HCT116 (cell line): ENCODE results near the gene USF1. TPM values are rescaled to one million over a fixed set of nuclear protein-coding genes. Genes with fewer than 3 reads are reported as not detected.
A peak's percentile ranks its signal among the peaks of the same experiment; 100 is the strongest.

Source experiments
- ATAC-seq: fragments of 200-7000 bp; cut with Tn5 transposase; 2 replicates; pipeline ENCODE4 v1.9.1; 2020; ENCODE audit warnings: mild to moderate bottlenecking, moderate library complexity
- BruUV-seq: library from RNA; stranded (reverse); fragments of 400-500 nt; replicated peaks from 2 replicates; lab custom pipeline; 2021; lab: Mats Ljungman, UMichigan
- CTCF ChIA-PET: fragments of 300-600 bp; sonication (Branson Sonifier 250); formaldehyde crosslinking; loops from one replicate; lab custom pipeline; 2021; ENCODE audit warnings: antibody characterized with exemption; lab: Charles Lee
- POLR2A ChIA-PET: fragments of 300-600, 350-600 bp; sonication (Branson Sonifier 250); formaldehyde crosslinking; loops from one replicate; lab custom pipeline; 2021; ENCODE audit warnings: antibody characterized with exemption; lab: Charles Lee
- RAD21 ChIA-PET, 2 experiments: fragments of 300-600 bp; sonication (Branson Sonifier 250); formaldehyde crosslinking; loops; one replicate each; lab custom pipeline; 2023; ENCODE audit warnings: low total read pairs in 2 of 2; ENCODE audit not compliant: uncharacterized antibody in 2 of 2, unreplicated experiment in 2 of 2, low non-redundant PET in 1 of 2; lab: Charles Lee
- DNase-seq: peaks from one replicate; pipeline ENCODE4 v3.0.0-alpha.2; 2010; ENCODE audit warnings: low read depth, low spot score
- H2AFZ ChIP-seq: fragments of 200-600 bp; shearing (Covaris generic), sonication (generic); 2 replicates; pipeline ENCODE4 v1.6.1; 2017; ENCODE audit warnings: low read depth, mixed run types, mixed read lengths, antibody characterized with exemption, low read length; ENCODE audit not compliant: poor library complexity, severe bottlenecking
- H3K27ac ChIP-seq: 2 replicates; pipeline ENCODE4 v1.5.1; 2012; ENCODE audit warnings: low read depth, low read length
- H3K27me3 ChIP-seq: fragments of 200-600 bp; sonication (generic); 2 replicates; pipeline ENCODE4 v1.6.1; 2016; ENCODE audit warnings: mixed run types, low read length, mixed read lengths; ENCODE audit not compliant: insufficient read depth
- H3K36me3 ChIP-seq, 2 experiments: fragments of 200-500 bp in 1 of 2; fragments of 200-600 bp in 1 of 2; sonication (Bioruptor generic) in 1 of 2; sonication (generic) in 1 of 2; 2 replicates each; pipeline versions ENCODE4 v1.5.1 to v1.6.1; 2014 to 2016; ENCODE audit warnings: low read length in 2 of 2, inconsistent platforms in 1 of 2, mixed read lengths in 1 of 2, mixed run types in 1 of 2; ENCODE audit not compliant: insufficient read depth in 2 of 2, control insufficient read depth in 1 of 2
- H3K4me1 ChIP-seq, 2 experiments: fragments of 200-600 bp in 1 of 2; sonication (generic) in 1 of 2; 2 replicates each; pipeline versions ENCODE4 v1.5.1 to v1.6.1; 2012 to 2017; ENCODE audit warnings: low read length in 2 of 2, inconsistent platforms in 1 of 2, mild to moderate bottlenecking in 1 of 2, mixed read lengths in 1 of 2, mixed run types in 1 of 2, moderate library complexity in 1 of 2; ENCODE audit not compliant: insufficient read depth in 2 of 2, control insufficient read depth in 1 of 2
- H3K4me2 ChIP-seq: fragments of 200-600 bp; sonication (generic); 2 replicates; pipeline ENCODE4 v1.6.1; 2017; ENCODE audit warnings: mixed run types, low read length, mixed read lengths
- H3K4me3 ChIP-seq, 2 experiments: fragments of 200-600 bp in 1 of 2; sonication (generic) in 1 of 2; replicated peaks in 1 of 2; 2 replicates each; pipeline ENCODE4 v1.5.1; 2011 to 2016; ENCODE audit warnings: low read length in 2 of 2, control low read depth in 1 of 2, low read depth in 1 of 2, mild to moderate bottlenecking in 1 of 2, mixed read lengths in 1 of 2, mixed run types in 1 of 2
- H3K79me2 ChIP-seq: fragments of 200-600 bp; sonication (generic); 2 replicates; pipeline ENCODE4 v1.6.1; 2017; ENCODE audit warnings: mild to moderate bottlenecking, mixed run types, low read length, moderate library complexity, mixed read lengths; ENCODE audit not compliant: insufficient read depth
- H3K9ac ChIP-seq: fragments of 200-600 bp; sonication (generic); 2 replicates; pipeline ENCODE4 v1.6.1; 2016; ENCODE audit warnings: low read length, mixed read lengths
- H3K9me2 ChIP-seq: fragments of 200-600 bp; sonication (generic), shearing (Covaris generic); 2 replicates; pipeline ENCODE4 v1.6.1; 2017; ENCODE audit warnings: mixed run types, mild to moderate bottlenecking, moderate library complexity; ENCODE audit not compliant: insufficient read depth
- H3K9me3 ChIP-seq, 2 experiments: fragments of 200-500 bp in 1 of 2; fragments of 200-600 bp in 1 of 2; sonication (Bioruptor generic) in 1 of 2; sonication (generic) in 1 of 2; 2 replicates each; pipeline ENCODE4 v1.6.1; 2014 to 2017; ENCODE audit warnings: low read length in 2 of 2, mixed read lengths in 2 of 2, inconsistent platforms in 1 of 2, low read depth in 1 of 2, mild to moderate bottlenecking in 1 of 2, mixed run types in 1 of 2, moderate library complexity in 1 of 2; ENCODE audit not compliant: control insufficient read depth in 1 of 2, insufficient read depth in 1 of 2
- H4K20me1 ChIP-seq: fragments of 200-600 bp; sonication (generic), shearing (Covaris generic); 2 replicates; pipeline ENCODE4 v1.6.1; 2017; ENCODE audit warnings: mixed run types, mild to moderate bottlenecking, moderate library complexity; ENCODE audit not compliant: insufficient read depth
- ATF3 ChIP-seq: IDR thresholded peaks from 2 replicates; pipeline ENCODE4 v1.6.1; 2012
- CTCF ChIP-seq, 3 experiments: fragments of 200-600 bp in 1 of 3; sonication (generic) in 1 of 3; IDR thresholded peaks in 2 of 3; conservative IDR thresholded peaks in 1 of 3; 2 replicates each; pipeline ENCODE4 v1.5.1; 2012 to 2017; ENCODE audit warnings: low read depth in 2 of 3, low read length in 2 of 3, antibody characterized with exemption in 1 of 3, borderline replicate concordance in 1 of 3, control low read depth in 1 of 3, mild to moderate bottlenecking in 1 of 3, mixed read lengths in 1 of 3, mixed run types in 1 of 3, moderate library complexity in 1 of 3; ENCODE audit not compliant: insufficient read depth in 1 of 3
- EGR1 ChIP-seq: IDR thresholded peaks from 2 replicates; pipeline ENCODE4 v1.6.1; 2012; ENCODE audit warnings: low read depth
- EZH2 ChIP-seq: fragments of 200-600 bp; sonication (generic); IDR thresholded peaks from 2 replicates; pipeline ENCODE4 v1.6.1; 2017; ENCODE audit warnings: antibody characterized with exemption, mixed run types
- FOSL1 ChIP-seq: IDR thresholded peaks from 2 replicates; pipeline ENCODE4 v1.6.1; 2012; ENCODE audit warnings: low read depth
- JUND ChIP-seq: IDR thresholded peaks from 2 replicates; pipeline ENCODE4 v1.6.1; 2012
- POLR2A ChIP-seq: IDR thresholded peaks from 2 replicates; pipeline ENCODE4 v1.7.0; 2011; ENCODE audit warnings: borderline replicate concordance; ENCODE audit not compliant: insufficient read depth, insufficient read length; ENCODE audit errors: extremely low read depth
- RAD21 ChIP-seq: IDR thresholded peaks from 2 replicates; pipeline ENCODE4 v1.6.1; 2012; ENCODE audit warnings: low read depth, mild to moderate bottlenecking
- SIN3A ChIP-seq: IDR thresholded peaks from 2 replicates; pipeline ENCODE4 v1.6.1; 2012; ENCODE audit warnings: low read depth
- SP1 ChIP-seq: IDR thresholded peaks from 2 replicates; pipeline ENCODE4 v1.6.1; 2012; ENCODE audit warnings: low read depth
- SRF ChIP-seq: IDR thresholded peaks from 2 replicates; pipeline ENCODE4 v1.6.1; 2012; ENCODE audit warnings: low read depth
- TCF7L2 ChIP-seq: IDR thresholded peaks from 2 replicates; pipeline ENCODE4 v1.7.0; 2011; ENCODE audit warnings: borderline replicate concordance, inconsistent platforms; ENCODE audit not compliant: insufficient read depth, insufficient read length; ENCODE audit errors: extremely low read depth
- YY1 ChIP-seq: IDR thresholded peaks from 2 replicates; pipeline ENCODE4 v1.6.1; 2011; ENCODE audit warnings: low read length, low read depth, moderate library complexity, mild to moderate bottlenecking; ENCODE audit not compliant: insufficient replicate concordance; ENCODE audit errors: extremely low read depth
- ZBTB33 ChIP-seq: IDR thresholded peaks from 2 replicates; pipeline ENCODE4 v1.6.1; 2011; ENCODE audit warnings: mild to moderate bottlenecking, low read length, moderate library complexity; ENCODE audit not compliant: insufficient replicate concordance; ENCODE audit errors: extremely low read depth
- intact Hi-C: fragments of 100-400 bp; cut with micrococcal nuclease; formaldehyde crosslinking; loops from 2 replicates; pipeline ENCODE4 v1.10.0; 2022
- total RNA-seq: library from RNA; stranded (reverse); gene quantifications from one replicate; pipeline ENCODE4 v1.2.1, GENCODE V29; 2021; ENCODE audit not compliant: unreplicated experiment

Gene USF1
- total RNA-seq, 1 experiment from 2014 or later, result 48.0 TPM

- TF ChIP-seq ATF3 (no peak), SP1 (no peak), TCF7L2 (no peak), ZBTB33 (no peak), SRF (no peak), JUND (no peak), POLR2A (no peak), YY1 (no peak), CTCF (IDR thresholded peaks at IDR 0.05 in 2 of 3, conservative IDR thresholded peaks at IDR 0.05 in 1 of 3; ENCODE audit: borderline replicate concordance in 1 of 3, insufficient read depth in 1 of 3, low read depth in 2 of 3, low read length in 2 of 3) (no peak), RAD21 (no peak), FOSL1 (no peak), EZH2 (no peak), EGR1 (no peak), SIN3A (no peak)
- Histone ChIP-seq H3K4me3 (peak overlapping the region in 1 of 2 experiments; percentile 22; a peak in 2 of 4 replicates), H2AFZ (no peak overlapping the region), H3K4me1 (peaks cover 14 to 62% of the 10 kb centered on the region in 2 experiments), H3K79me2 (no peaks in the 10 kb centered on the region), H3K27ac (no peak overlapping the region), H3K4me2 (peak overlapping the region; percentile 69), H4K20me1 (no peaks in the 10 kb centered on the region), H3K36me3 (no peaks in the 10 kb centered on the region), H3K9me2 (no peaks in the 10 kb centered on the region), H3K9ac (peak overlapping the region; percentile 27; the same call in 1 of the 2 replicates), H3K27me3 (no peaks in the 10 kb centered on the region), H3K9me3 (no peaks in the 10 kb centered on the region)
- BruUV-seq, result no TSS peak
- intact Hi-C loops, result no loop called here
- DNase-seq, result no peak
- ChIA-PET CTCF (interaction anchor here (0.6 kb wide), 1 partner anchor 71 kb away, joined by 3 read pairs; no protein-coding TSS in a partner anchor), RAD21 (no interaction called here), POLR2A (interaction anchor here (0.8 to 1.4 kb wide), 2 partner anchors 9 to 47 kb away, joined by 3 read pairs; partner anchors contain the start of gene USF1)
- peak; percentile 64 for ATAC-seq
These were observed 46.8 kb upstream of the USF1 start for GRCh38 chr1:161092621-161093028.
